K562 (cell line): ENCODE data around the gene TENM3. TPM values are rescaled to one million over a fixed set of nuclear protein-coding genes. Genes with fewer than 3 reads are reported as not detected.

Experiments used
- ATAC-seq: fragments of 200-7000 bp; cut with Tn5 transposase; 3 replicates; pipeline ENCODE4 v1.9.1; 2020; ENCODE audit warnings: moderate library complexity
- BruUV-seq: library from RNA; stranded (reverse); fragments of 400-500 nt; replicated peaks from 2 replicates; lab custom pipeline; 2021; lab: Mats Ljungman, UMichigan
- CTCF ChIA-PET: fragments of 300-600 bp; formaldehyde crosslinking; extraction: SDS; loops from one replicate; lab custom pipeline; 2021; ENCODE audit warnings: low intra/inter-chr PET ratio; lab: Yijun Ruan, JAX
- POLR2A ChIA-PET: fragments of 300-600, 350-650 bp; sonication (Branson Sonifier 250); formaldehyde crosslinking; extraction: SDS; loops from one replicate; lab custom pipeline; 2021; ENCODE audit warnings: antibody characterized with exemption, inconsistent platforms; lab: Yijun Ruan, JAX
- DNase-seq, 4 experiments: peaks; one replicate each; pipeline versions ENCODE4 v3.0.0 to v3.0.0-alpha.2; 2011 to 2018; ENCODE audit warnings: low spot score in 3 of 4, mixed read lengths in 3 of 4; ENCODE audit errors: extremely low read depth in 1 of 4
- FAIRE-seq: peaks from 2 replicates; lab custom pipeline; 2011; peaks lifted over from hg19 to GRCh38; lab: Jason Lieb, UNC
- H2AFZ ChIP-seq: 2 replicates; pipeline ENCODE4 v1.6.0; 2011; ENCODE audit warnings: low read depth, low read length, control low read depth, inconsistent platforms
- H3K27ac ChIP-seq: fragments of 200-600 bp; 3 replicates; pipeline ENCODE4 v1.8.0; 2011; ENCODE audit warnings: low read depth, mild to moderate bottlenecking, control low read depth, inconsistent platforms, low read length, moderate library complexity, mixed read lengths; ENCODE audit errors: extremely low read depth
- H3K27me3 ChIP-seq, 2 experiments: fragments of 300-600 bp in 1 of 2; 2 replicates in 1 of 2; 3 replicates in 1 of 2; pipeline versions ENCODE4 v1.6.0 to v1.8.0; 2011; ENCODE audit warnings: inconsistent platforms in 2 of 2, low read length in 2 of 2, mild to moderate bottlenecking in 1 of 2, mixed read lengths in 1 of 2, moderate library complexity in 1 of 2; ENCODE audit not compliant: control insufficient read depth in 2 of 2, insufficient read depth in 2 of 2
- H3K36me3 ChIP-seq: fragments of 300-600 bp; 3 replicates; pipeline ENCODE4 v1.8.0; 2011; ENCODE audit warnings: mild to moderate bottlenecking, low read length, inconsistent platforms; ENCODE audit not compliant: control insufficient read depth, insufficient read depth
- H3K4me1 ChIP-seq, 2 experiments: fragments of 200-600 bp in 1 of 2; replicated peaks in 1 of 2; 2 replicates in 1 of 2; 3 replicates in 1 of 2; pipeline versions ENCODE4 v1.5.1 to v1.8.0; 2011; ENCODE audit warnings: inconsistent platforms in 2 of 2, low read length in 2 of 2, mild to moderate bottlenecking in 1 of 2, mixed read lengths in 1 of 2, moderate library complexity in 1 of 2; ENCODE audit not compliant: control insufficient read depth in 2 of 2, insufficient read depth in 2 of 2
- H3K4me2 ChIP-seq: 2 replicates; pipeline ENCODE4 v1.6.1; 2011; ENCODE audit warnings: low read length, control low read depth, inconsistent platforms, mixed read lengths; ENCODE audit not compliant: insufficient read depth
- H3K4me3 ChIP-seq: fragments of 200-600 bp; sonication (generic), shearing (Covaris generic); 2 replicates; pipeline ENCODE4 v1.5.1; 2016; ENCODE audit warnings: control low read depth, inconsistent platforms
- H3K79me2 ChIP-seq: fragments of 200-600 bp; 3 replicates; pipeline ENCODE4 v1.8.0; 2011; ENCODE audit warnings: low read length, inconsistent platforms; ENCODE audit not compliant: control insufficient read depth, insufficient read depth
- H3K9ac ChIP-seq, 2 experiments: 2 replicates each; pipeline versions ENCODE4 v1.6.0 to v1.6.1; 2011; ENCODE audit warnings: low read depth in 2 of 2, low read length in 2 of 2, control low read depth in 1 of 2, inconsistent platforms in 1 of 2, mild to moderate bottlenecking in 1 of 2, mixed read lengths in 1 of 2; ENCODE audit not compliant: insufficient read depth in 1 of 2
- H3K9me1 ChIP-seq: one replicate; pipeline ENCODE4 v1.6.0; 2011; ENCODE audit warnings: inconsistent platforms, mild to moderate bottlenecking, low read length, moderate library complexity; ENCODE audit not compliant: control insufficient read depth, insufficient read depth
- H3K9me3 ChIP-seq: replicated peaks from 2 replicates; pipeline ENCODE4 v1.5.1; 2011; ENCODE audit warnings: low read depth, low read length, inconsistent platforms; ENCODE audit not compliant: control insufficient read depth, insufficient read depth
- H4K20me1 ChIP-seq: replicated peaks from 2 replicates; pipeline ENCODE4 v1.6.1; 2011; ENCODE audit warnings: low read length, inconsistent platforms, mixed read lengths; ENCODE audit not compliant: control insufficient read depth, insufficient read depth
- CEBPG ChIP-seq, 3 experiments: fragments of 200-800 bp in 1 of 3; sonication (Bioruptor generic) in 1 of 3; sonication (generic) in 1 of 3; formaldehyde crosslinking in 1 of 3; IDR thresholded peaks in 2 of 3; conservative IDR thresholded peaks in 1 of 3; 2 replicates each; pipeline versions ENCODE4 v1.6.1 to v1.8.0; 2016 to 2022; ENCODE audit warnings: missing compliant biosample characterization in 2 of 3, missing genetic modification characterization in 2 of 3, mild to moderate bottlenecking in 1 of 3, missing genetic modification reagents in 1 of 3
- KLF1 ChIP-seq: fragments of 450-650 bp; IDR thresholded peaks from 2 replicates; pipeline ENCODE4 v1.6.1; 2016; ENCODE audit warnings: missing genetic modification characterization, missing compliant biosample characterization
- L3MBTL2 ChIP-seq: fragments of 450-650 bp; IDR thresholded peaks from 2 replicates; pipeline ENCODE4 v1.6.1; 2016; ENCODE audit warnings: mild to moderate bottlenecking, moderate library complexity
- PHB2 ChIP-seq: fragments of 450-650 bp; IDR thresholded peaks from 2 replicates; pipeline ENCODE4 v1.6.1; 2017; ENCODE audit warnings: low read depth
- TAF7 ChIP-seq: fragments of 450-650 bp; IDR thresholded peaks from 2 replicates; pipeline ENCODE4 v1.6.1; 2016; ENCODE audit warnings: missing genetic modification characterization, missing compliant biosample characterization
- TSHZ1 ChIP-seq: fragments of 250-450 bp; sonication (Bioruptor Pico); IDR thresholded peaks from 2 replicates; pipeline ENCODE4 v1.4.0; 2020; ENCODE audit warnings: mild to moderate bottlenecking, moderate library complexity
- ZNF174 ChIP-seq: fragments of 250-450 bp; sonication (Bioruptor Pico); IDR thresholded peaks from 2 replicates; pipeline ENCODE4 v1.4.0; 2020; ENCODE audit warnings: mild to moderate bottlenecking
- ZNF507 ChIP-seq: conservative IDR thresholded peaks from 2 replicates; pipeline ENCODE4 v1.6.1; 2017; ENCODE audit warnings: missing genetic modification characterization, missing compliant biosample characterization
- WGBS: fragments of 100-300 bp; shearing (Covaris generic); methylation state at CpG from one replicate; pipeline ENCODE4 v1.1.6; 2016; ENCODE audit warnings: low coverage, mixed read lengths; ENCODE audit not compliant: insufficient coverage; ENCODE audit errors: missing lambda C conversion rate; 5-methylcytosine and 5-hydroxymethylcytosine counted together
- in situ Hi-C: fragments of 300-500 bp; cut with MboI; formaldehyde crosslinking; loops from 4 replicates; pipeline ENCODE4 v1.15.0; 2018; ENCODE audit warnings: inconsistent platforms, mixed read lengths
- intact Hi-C: fragments of 100-400 bp; cut with micrococcal nuclease; formaldehyde crosslinking; loops from 2 replicates; pipeline ENCODE4 v1.14.2; 2022
- polyA plus RNA-seq, 8 experiments: library from polyadenylated mRNA; depleted of rRNA in 4 of 8; stranded (reverse) in 5 of 8; unstranded in 3 of 8; fragments of >200 nt; fragmentation: Nextera tagmentation in 2 of 8; fragmentation: Illumina TruSeq in 1 of 8; extraction: Ambion mirVana in 2 of 8; extraction: Trizol in 1 of 8; gene quantifications; 2 replicates each; pipeline versions ENCODE4 v1.2.1 to v1.2.3, GENCODE V29; 2011 to 2014; ENCODE audit warnings: inconsistent platforms in 1 of 8, missing spikeins in 1 of 8
- total RNA-seq, 7 experiments: library from RNA; depleted of rRNA in 6 of 7; stranded (reverse); fragments of >200 nt in 6 of 7; fragmentation: Illumina TruSeq in 2 of 7; extraction: Trizol in 2 of 7; gene quantifications; 2 replicates each; pipeline versions ENCODE4 v1.2.1 to v1.2.3, GENCODE V29; 2011 to 2021; ENCODE audit warnings: low replicate concordance in 1 of 7
- TF ChIP-seq, protein P1 (sequence below): IDR thresholded peaks from 2 replicates; pipeline ENCODE4 v1.6.1; 2012; ENCODE audit warnings: low read depth, low read length, improper control_type of control experiment, borderline replicate concordance
- TF ChIP-seq, protein P2 (sequence below): sonication (generic); formaldehyde crosslinking; IDR thresholded peaks from 2 replicates; pipeline ENCODE4 v1.8.0; 2023; ENCODE audit warnings: mild to moderate bottlenecking, missing genetic modification reagents

The TENM3 gene
- total and polyA plus RNA-seq, 9 of the 15 experiments (the other 6 are each of a cell fraction or from before 2014, with no cell fraction given) = 0.01 to 0.02 TPM; not detected in 7

GRCh38 chr4:182400081-182400480, 156.9 kb downstream of the TENM3 start:
- FAIRE-seq = no peak
- WGBS = 0% methylated on average over 1 of the region's 1 CpG
- TF ChIP-seq CEBPG (CRISPR knock-in tag; IDR thresholded peaks at IDR 0.05) (no peak), CEBPG (tag; conservative IDR thresholded peaks at IDR 0.05 in 1 of 2, IDR thresholded peaks at IDR 0.05 in 1 of 2) (no peak), KLF1 (no peak), PHB2 (no peak), ZNF507 (no peak), TAF7 (tag) (no peak), ZNF174 (CRISPR knock-in tag) (no peak), L3MBTL2 (no peak), TSHZ1 (CRISPR knock-in tag) (no peak)
- TF ChIP-seq, protein P1, sequence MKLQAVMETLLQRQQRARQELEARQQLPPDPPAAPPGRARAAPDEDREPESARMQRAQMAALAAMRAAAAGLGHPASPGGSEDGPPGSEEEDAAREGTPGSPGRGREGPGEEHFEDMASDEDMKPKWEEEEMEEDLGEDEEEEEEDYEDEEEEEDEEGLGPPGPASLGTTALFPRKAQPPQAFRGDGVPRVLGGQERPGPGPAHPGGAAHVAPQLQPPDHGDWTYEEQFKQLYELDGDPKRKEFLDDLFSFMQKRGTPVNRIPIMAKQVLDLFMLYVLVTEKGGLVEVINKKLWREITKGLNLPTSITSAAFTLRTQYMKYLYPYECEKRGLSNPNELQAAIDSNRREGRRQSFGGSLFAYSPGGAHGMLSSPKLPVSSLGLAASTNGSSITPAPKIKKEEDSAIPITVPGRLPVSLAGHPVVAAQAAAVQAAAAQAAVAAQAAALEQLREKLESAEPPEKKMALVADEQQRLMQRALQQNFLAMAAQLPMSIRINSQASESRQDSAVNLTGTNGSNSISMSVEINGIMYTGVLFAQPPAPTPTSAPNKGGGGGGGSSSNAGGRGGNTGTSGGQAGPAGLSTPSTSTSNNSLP = no peak
- TF ChIP-seq, protein P2, sequence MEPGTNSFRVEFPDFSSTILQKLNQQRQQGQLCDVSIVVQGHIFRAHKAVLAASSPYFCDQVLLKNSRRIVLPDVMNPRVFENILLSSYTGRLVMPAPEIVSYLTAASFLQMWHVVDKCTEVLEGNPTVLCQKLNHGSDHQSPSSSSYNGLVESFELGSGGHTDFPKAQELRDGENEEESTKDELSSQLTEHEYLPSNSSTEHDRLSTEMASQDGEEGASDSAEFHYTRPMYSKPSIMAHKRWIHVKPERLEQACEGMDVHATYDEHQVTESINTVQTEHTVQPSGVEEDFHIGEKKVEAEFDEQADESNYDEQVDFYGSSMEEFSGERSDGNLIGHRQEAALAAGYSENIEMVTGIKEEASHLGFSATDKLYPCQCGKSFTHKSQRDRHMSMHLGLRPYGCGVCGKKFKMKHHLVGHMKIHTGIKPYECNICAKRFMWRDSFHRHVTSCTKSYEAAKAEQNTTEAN (CRISPR knock-in tag) = no peak
- intact Hi-C loops (no loop called here), in situ Hi-C loops (no loop called here)
- Histone ChIP-seq H4K20me1 (no peaks in the 10 kb centered on the region), H3K27ac (no peak overlapping the region), H3K79me2 (no peaks in the 10 kb centered on the region), H3K4me3 (no peak overlapping the region), H3K4me1 (no peaks in the 10 kb centered on the region), H3K9ac (no peak overlapping the region), H3K27me3 (peaks cover 0 to 5% of the 10 kb centered on the region in 2 experiments; a peak in 1 of 5 replicates), H3K9me1 (no peaks in the 10 kb centered on the region), H3K36me3 (no peaks in the 10 kb centered on the region), H2AFZ (no peak overlapping the region), H3K9me3 (no peaks in the 10 kb centered on the region), H3K4me2 (no peak overlapping the region)
- no peak for ATAC-seq
- BruUV-seq = no TSS peak
- DNase-seq = no peak
- ChIA-PET POLR2A (interaction anchor here (0.7 kb wide), 1 partner anchor 602 kb away, joined by 3 read pairs; no protein-coding TSS in a partner anchor), CTCF (no interaction called here)
